ENCODE results near the gene TBC1D2.
"Not testable (repeated sequence)": the region's sequence is repeated elsewhere in the genome, so short reads cannot be mapped to it uniquely, and the experiment has no call there.

The TBC1D2 gene

DNA sequence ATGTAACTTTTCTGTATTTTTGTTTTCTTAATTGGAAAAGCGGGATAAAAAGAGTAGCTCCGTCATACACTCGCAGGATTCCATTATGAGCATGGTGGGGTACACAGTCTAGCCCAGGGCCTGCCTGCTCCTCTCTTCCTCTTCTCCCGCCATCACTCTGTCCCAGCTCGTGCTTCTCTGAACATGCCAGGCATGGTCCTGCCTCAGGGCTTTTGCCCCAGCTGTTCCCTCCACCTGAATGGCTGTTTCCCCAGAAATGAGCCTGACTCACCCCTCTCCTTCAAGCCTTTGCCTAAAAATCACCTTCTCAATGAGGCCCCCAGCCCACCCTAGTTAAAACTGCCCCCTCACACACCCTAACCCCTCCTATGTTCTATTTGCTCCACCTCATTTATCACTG is 67.5 kb downstream of the TBC1D2 start:
- DNase-seq, result no peak

DNA sequence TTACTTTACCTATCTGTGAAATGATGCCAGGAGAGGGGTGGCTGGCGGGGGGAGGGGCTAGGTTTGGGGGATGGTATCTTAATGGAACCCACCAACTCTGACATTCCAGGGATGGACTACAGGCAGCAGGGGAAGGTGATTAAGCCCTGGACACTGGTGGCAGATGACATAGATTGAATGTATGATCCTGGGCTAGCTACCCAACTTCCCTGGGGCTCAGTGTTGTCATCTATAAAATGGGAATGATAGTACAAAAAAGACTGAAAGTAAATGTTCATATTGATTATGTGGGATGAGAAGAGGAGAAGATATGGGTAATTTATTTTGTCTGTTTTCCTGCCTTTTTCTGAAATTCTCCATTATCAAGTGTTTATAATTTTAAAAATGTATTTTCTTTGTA is 69.2 kb downstream of the TBC1D2 start:
- DNase-seq, result no peak

DNA sequence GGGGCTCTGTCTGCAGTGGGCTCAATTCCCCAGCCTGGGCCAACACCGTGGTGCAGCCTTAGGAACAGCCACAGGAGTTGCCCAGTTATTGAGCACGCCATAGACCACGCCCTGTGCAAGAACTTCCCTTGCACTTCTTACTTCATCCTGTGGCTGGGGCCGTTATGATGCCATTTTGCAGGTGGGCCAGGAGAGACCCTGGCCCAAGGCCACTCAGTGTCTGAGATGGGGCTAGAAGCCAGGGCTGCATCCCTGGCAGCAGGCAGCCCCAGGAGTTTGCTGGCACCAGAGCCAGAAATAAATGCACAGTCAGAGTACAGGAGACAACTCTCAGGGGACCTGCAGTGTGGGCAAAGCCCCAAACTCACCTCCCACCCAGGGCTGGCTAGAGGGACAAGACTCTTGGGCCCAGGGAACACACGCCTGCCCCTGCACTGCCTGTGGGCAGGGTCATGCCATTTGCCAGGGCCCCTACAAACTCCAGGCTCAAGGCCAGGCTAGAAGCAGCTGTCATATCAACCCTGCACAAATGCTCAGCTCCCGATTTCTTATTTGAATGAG is 69.8 kb downstream of the TBC1D2 start:
- DNase-seq, result peak in 1 of 14 donors; percentile 51

DNA sequence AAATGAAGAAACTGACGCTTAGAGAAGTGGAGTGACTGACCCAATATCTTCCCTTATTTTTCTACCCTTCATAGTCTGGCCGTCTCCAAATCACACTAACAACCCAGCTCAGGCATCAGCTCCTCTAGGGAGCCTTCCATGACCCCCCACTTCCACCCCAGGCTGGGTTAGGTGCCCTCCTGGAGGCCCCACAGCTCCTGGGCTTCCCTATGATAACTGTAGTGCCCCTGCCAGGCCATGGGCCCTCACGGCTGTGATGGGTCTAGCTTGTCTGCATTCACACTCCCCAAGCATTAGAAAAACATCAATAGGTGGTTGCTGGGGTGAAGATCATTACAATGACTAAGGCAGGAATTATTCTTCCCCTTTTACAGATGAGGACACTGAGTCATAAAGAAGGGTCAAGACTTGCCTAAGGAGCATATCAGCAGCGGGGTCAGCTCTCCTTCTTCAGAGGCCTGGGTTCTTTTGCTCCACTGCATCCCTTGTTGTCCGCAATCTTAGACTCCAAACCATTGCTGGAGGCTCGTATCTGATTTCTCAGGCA is 70.4 kb downstream of the TBC1D2 start:
- DNase-seq, result no peak

DNA sequence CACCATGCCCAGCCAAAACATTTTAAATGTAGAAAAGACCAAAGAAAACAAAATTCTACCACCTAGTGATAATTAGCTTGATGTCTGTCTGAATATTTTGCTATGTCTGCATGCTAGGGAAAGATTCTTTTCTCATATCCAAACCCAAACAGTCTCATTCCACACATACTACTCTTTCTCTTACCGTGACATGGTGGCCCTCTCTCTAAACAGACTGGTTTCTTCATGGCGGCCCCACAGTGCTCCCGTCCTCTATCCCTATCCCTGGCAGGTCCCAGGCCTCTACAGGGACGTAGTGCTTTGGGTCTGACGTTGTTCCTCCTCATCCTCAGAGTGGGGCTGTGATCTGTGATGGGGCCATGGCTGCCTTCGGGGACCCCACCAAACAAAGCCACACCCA is 71.1 kb downstream of the TBC1D2 start:
- DNase-seq, result no peak

DNA sequence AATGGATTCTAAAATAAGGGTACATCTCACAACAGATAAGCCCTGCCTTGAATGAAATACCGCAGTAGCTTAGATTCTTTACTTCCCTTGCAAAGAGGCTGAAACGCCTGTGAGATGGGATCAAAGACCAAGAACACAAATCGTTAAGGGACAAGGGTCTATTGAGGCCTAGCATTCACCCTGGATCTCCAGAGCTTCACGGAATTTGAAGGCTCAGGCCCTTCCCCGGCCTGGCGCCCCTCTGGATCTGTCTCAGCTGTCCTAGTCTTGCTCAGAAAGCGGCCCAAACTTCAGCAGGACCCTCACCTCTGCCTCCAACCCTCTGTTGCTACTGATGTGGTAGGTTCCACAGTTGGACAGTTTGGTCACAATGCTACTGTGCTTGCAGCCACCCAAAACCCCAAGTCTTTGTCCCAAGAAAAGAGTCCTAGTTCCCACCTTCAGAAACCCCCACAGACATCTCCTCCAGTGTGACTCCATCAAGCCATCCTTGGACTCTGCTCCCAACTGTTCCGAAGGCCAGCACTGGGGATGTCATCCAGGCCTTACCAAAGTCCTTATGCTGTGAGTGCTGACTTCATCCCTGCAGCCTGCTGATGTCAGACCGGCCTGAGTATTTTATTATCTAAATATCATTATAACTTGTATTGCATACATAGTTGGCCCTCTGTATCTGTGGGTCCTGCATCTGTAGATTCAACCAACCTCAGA is 72.4 kb downstream of the TBC1D2 start:
- DNase-seq, result no peak

DNA sequence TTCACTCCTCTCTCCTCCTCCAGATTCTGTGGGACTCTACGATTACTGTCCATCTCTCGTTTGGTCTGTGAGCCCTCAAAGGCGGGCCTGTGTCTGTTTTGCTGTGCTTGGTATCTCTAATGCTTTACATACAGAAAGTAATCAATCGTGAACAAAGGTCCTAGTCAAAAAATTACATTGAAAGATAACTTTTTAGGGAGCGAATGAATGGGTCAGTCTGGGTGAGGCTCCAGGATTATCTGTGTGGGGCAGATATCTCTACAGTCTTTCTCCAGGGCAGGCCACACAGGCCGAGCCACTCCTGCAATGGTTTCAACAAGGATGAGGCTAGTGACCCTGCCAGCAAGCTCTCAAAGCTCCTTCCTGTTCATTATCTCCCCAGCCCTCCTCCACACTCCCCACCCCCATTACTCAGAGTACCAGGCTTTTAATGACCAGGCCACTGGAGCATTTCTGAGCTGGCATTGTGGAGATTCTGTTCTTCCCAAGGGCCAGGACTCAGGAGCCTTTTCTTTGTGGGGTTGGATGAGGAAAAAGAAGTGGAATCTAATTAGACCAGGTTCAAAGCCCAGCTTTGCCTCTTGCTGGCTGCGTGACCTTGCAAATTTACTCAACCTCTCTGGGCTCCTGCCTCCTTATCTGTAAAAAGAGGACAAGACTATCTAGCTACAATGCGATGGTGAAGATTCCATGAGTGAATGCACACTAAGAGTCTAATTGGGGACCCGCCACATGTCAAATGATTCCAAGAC is 73.2 kb downstream of the TBC1D2 start:
- DNase-seq, result no peak

DNA sequence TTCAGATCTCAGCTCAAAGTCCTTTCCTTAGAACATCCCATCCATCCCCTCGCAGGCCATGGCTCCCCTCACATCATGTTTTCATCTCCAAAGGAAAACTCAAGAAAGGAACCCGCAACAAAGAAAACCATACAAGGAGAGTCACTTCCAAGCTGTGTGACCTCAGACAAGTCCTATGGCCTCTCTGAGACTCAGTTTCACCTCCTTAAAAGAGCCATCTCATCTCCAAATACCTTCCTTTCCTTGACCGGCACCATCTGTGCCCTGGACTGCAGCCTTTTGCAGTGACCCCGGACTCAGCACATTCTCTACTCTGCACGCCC is 73.7 kb downstream of the TBC1D2 start:
- DNase-seq, result no peak

DNA sequence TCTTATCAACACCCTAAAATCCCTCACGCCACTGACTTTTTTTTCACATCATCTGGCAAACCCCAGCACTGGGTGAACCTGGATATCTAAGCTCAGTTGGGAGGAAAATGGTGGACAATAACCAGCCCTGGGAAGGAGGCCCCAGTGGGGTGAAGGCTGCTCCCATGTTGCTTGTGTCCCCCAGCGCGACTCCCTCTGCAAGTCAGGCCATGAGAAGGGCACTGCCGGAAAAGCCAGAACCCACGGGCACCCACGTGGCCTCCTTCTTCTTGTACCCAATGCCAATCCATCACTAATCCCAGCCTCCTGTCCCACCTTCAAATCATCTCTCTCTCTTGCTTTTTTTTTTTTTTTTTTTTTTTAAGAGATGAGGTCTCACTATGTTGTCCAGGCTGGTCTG is 74.5 kb downstream of the TBC1D2 start:
- DNase-seq, result no peak

DNA sequence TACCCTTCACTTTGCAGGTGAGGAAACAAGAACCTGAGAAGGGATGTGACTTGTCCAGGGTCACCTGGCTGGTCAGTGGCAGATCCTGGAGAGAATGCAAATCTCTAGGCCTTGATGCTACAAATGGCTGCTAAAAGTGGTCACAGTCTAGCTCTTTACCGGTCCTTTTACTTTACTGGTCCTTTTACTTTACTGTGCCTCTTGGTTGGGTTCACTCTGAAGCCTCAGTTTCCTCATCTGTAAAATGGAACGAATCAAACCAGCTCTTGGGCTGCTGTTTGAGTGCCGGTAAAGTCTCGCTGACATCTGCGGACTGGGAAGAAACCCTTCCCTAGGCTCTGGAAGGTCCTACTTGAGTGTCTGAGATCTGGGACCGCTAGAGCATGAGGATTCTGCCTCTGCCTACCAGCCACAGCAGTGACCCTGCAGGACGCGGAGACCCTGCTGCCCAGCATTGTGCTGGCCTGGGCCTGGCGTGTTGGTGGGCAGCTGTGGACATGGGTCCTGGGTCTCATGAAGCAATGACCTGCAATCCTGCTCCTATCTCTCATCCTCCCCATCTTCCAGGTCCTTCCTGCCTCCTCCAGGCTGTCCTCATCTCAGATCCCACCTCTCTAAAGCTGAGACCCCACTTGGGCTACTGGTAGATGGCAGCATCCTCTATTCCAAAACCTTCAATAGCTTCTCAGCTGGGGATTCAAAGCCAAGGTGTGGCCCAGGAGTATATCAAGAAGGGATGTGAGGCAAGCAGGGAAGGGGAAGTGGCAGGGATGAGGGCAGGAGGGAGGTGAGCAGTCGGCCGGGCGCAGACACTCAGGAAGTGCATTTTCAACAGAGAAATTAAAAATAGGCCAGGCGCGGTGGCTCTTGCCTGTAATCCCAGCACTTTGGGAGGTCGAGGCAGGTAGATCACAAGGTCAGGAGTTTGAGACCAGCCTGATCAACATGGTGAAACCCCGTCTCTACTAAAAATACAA is 76.3 kb downstream of the TBC1D2 start:
- no peak for DNase-seq

DNA sequence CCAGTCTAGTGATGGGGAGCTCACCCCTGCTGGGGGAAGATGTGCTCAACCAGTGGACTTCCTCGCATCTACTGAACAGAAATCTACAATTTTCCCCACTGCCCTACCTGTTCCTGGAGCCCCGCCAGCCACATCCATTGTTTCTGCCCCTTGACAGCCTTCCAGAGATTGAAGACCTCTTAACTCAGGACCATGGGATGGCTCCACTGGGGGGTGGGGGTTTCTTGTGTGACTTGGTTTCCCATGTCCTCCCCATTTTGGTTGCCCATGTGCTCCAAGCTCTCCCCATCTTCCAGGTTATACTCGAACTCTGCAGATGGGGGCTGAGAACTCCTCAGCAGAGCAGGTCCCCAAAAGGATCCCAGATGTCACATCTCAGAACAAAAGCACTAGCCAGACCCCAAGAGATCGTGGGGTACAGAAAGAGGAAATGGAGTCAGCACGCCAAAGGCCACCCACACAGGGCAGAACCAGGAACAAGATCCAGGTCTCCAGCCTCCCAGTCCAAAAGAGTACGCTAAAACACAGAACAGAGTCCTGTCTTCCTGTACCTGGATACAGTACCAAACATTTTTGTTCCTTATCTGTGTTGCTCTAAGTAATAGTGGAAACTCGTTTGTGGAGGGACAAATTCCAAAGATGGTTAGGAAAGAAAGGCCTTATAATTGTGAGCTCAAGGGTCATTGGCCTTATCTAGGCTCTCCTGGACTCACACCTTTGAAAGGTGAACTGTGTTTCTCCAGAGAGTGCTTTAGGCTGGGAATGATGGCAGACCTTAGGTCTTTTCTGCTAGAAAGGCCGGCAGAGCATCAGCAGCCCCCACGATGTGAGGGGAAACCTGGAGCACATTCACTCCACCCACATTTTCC is 78.8 kb downstream of the TBC1D2 start:
- DNase-seq, result no peak

DNA sequence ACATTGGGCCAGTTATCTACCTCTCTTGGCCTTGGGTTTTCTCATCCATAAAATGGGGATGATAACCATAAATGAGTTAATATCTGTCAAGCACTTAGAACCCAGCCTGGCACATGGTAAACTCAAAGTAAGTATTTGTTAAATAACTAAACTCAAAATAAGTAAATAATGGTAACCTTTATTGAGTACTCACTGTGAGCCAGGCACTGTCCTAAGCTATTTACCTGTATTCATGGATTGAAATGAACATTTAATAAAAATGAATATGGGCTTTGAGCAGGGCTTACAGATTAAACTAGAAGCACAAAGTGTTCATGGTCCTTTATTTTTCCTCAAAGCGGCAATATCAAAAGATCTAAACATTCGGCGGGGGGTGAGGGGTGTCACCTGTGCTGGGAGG is 79.7 kb downstream of the TBC1D2 start:
- DNase-seq, result no peak

DNA sequence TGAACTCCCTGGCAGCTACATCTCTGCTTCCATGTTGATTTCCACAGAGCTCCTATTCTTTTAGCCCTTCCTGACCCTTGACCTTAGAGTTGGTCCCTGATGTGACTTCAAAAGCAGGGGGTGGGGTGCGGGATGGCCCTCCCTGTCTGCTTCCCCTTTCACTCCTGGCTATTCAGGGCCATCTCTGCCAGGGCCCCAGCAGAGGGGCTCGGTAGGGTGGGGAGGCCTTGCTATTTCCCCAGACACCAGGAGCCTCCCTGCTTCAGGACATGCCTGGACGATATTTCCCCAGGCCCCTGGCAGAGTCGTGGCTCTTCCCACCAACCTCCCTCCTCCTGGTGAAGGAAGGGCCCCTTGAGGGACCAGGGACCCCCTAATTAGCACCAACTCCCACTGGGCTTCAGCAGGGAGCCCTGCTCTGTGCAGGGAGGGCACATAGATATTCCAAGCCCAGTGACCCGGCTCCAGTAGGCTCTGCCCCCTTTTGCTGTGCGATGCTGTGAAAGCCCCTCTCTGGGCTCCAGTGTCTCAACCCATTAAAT is 80.3 kb downstream of the TBC1D2 start:
- no peak for DNase-seq

DNA sequence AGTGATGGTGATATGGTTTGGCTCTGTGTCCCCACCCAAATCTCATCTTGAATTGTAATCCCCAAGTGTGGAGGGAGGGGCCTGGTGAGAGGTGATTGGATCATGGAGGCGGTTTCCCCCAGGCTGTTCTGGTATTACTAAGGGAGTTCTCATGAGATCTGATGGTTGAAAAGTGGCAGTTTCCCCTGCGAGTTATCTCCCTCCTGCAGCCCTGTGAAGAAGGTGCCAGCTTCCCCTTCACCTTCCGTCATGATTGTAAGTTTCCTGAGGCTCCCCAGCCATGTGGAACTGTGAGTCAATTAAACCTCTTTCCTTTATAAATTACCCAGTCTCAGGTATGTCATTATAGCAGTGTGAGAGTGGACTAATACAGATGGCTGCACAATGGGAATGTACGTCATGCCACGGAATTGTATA is 80.9 kb downstream of the TBC1D2 start:
- DNase-seq, result not testable (repeated sequence)

DNA sequence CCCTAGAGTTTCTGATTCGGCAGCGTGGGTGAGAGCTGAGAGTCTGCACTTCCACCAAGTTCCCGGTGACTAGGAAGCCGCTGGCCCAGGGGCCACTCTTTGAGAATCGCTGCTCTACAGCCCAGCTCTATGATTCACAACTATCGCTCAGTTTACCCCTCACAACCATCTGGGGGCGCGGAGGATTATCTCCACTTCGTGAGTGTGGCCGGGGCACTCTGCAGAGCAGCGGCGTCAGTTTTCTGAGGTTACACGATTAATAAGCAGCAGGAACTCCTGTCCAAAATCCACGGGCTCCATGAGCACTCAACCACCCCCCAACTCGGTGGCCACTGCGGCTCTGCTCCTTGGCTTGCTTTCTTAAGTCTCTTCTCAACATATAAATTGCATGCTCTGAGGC is 82.3 kb downstream of the TBC1D2 start:
- no peak for DNase-seq

DNA sequence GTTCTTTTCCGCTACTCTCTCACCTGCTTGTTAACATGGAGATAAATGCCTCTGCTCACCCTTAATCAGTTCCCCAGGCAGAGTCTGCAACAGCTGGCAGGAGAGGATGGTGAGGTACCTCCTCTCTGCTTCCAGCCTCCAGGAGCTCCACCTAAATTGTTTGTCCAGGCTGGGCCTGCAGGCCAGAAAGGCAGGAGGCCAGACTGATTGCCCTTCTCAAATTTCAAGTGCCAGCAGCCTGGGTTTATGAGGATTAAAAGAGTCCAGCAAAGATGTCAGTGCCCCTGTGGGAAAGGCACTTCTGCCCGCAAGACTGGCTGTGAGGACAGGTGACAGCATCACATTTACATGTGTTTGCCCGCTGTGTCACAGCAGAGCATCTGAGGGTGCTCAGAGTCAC is 82.8 kb downstream of the TBC1D2 start:
- DNase-seq, result peak in 1 of 14 donors; percentile 49

DNA sequence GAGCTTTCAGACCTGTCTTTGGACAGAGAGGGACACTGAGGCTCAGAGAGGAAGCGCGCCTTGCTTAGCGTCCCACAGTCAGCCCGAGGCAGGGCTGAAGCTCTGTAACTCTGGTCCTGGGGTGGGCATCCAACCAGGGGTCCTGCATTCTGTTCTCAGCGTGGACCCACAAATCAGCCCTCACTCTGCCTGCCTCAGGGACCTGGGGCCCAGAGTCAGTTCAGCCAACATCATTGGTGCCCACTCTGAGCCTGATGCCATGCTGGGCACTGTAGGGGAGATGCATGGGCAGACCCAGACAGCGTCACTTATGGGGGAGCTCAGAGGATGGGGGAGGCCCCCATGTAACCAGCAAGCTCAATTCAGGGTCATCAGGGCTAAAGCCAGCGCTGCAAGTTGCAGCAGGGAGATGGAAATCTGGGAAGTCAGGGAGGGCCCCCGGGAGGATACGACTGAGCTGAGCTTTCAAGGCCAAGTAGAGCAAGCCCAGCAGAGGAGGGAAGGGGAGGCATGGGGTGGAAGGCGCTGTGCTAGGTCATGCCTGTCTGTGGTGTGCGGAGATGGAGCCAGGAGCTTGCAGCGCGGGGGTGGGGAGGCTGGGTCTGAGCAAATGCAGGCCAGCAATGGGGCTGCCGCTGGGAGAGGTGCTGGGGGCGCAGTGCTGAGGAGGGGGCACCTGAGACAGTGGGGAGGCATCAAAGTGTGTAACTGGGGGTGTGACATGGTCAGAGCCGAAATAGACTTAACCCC is 84.1 kb downstream of the TBC1D2 start:
- peak in 1 of 14 donors; percentile 57 for DNase-seq

DNA sequence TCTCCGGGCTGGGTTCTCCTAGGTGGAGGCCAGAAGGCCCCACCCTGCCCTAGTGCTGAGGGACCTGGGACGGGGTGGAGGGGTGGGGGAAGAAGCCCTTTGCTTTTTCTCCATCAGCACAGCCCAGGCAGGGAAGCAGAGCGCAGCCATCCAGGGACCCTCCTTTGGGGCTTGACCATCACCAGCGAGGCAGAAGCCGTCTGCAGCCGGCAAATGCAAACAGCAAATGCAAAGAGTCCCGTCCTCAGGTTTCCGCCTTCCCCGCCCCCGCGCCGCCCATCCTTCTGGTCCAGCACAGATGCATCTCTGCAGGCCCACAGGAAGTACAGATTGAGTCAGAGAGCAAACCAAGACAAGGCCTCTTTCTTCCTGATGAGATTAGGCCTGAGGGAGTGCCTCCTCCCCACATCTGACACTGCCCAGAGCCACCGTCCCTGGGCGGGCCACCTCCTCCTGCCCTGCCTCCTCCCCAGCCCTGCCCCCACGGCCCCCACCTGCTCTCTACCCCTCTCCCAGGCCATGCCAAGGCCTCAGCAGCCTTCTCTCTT is 86.4 kb downstream of the TBC1D2 start:
- DNase-seq, result peak in 3 of 14 donors; percentile 5 to 95 (median 39)

DNA sequence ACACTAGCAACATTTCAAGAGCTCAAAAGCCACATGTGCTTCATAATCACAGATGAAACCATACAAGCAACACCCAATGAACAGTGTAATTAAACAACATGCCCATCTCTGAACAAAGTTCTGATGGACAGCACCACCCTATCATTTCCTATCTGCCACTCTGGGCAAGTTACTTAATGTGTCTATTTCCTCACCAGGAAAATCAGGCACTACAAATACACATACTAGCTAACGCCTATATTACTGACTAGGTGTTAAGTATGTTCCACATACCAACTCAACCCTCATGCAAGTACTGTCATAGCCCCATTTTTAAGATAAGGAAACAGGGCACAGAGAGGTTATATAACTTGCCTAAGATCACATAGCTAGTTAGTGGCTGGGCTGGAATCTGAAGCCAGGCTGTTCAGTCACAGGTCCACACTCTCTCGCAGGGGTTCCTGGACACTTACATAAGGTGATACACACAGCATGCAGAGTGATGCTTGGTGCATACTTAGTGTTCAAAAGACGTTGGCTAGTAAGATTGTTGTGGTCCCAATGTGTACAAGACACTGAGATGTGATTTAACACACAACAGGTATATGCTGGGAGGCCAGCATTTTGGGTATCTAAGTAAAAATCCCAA is 87.2 kb downstream of the TBC1D2 start:
- DNase-seq, result peak in 1 of 14 donors; percentile 74

DNA sequence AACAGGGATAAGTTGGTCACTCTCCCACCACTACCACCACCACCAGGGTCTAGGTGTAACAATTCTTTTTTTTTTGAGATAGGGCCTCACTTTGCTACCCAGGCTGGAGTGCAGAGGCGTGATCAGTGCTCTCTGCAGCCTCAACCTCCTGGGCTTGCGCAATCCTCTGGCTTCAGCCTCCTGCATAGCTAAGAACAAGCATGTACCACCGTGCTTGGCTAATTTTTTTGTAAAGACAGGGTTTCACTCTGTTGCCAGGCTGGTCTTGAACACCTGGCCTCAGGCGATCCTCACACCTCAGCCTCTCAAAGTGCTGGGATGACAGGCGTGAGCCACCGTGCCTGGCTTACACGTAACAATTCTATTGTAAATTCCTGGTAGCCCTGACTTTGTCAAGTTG is 90.5 kb downstream of the TBC1D2 start:
- DNase-seq, result no peak
